Measurements from ENCODE around the gene IFT88.

Gene IFT88

DNA sequence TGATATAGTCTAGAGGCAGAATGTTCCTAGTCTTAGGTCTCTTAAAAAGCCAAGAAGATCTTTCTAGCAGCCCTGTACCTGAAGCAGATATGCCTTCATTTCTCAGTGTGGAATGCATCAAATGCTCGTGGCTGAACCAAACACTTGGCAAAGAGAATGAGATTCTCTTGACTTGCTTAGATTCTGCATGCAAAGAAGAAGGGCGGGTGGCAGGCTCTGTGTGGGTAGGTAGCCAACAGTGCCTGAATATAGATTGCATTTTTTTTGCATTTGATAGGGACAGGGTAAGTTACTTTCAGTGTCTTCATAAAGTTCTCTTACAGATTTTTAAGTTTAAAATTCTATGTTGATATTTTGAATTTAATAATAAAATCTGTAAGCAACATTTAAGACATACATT, 27.3 kb downstream of the IFT88 start:
- H3K27ac Mint-ChIP-seq, result peak overlapping the region; percentile 64
- DNase-seq, result no peak
- TF ChIP-seq CTCF (IDR thresholded peaks at IDR 0.05), result no peak
- no peaks in the 10 kb centered on the region for H3K4me1 Mint-ChIP-seq
- H3K27me3 Mint-ChIP-seq (ENCODE audit: low read depth, poor library complexity), result no peaks in the 10 kb centered on the region
- H3K36me3 Mint-ChIP-seq (ENCODE audit: low read depth), result peaks cover 40% of the 10 kb centered on the region
- no peak overlapping the region for H3K4me3 Mint-ChIP-seq
- H3K9me3 Mint-ChIP-seq, result no peaks in the 10 kb centered on the region

GRCh38 chr13:20607015-20607414, 40.1 kb downstream of the IFT88 start:
- H3K27me3 Mint-ChIP-seq (ENCODE audit: low read depth, poor library complexity), result no peaks in the 10 kb centered on the region
- peaks cover 41% of the 10 kb centered on the region for H3K36me3 Mint-ChIP-seq (ENCODE audit: low read depth)
- no peaks in the 10 kb centered on the region for H3K9me3 Mint-ChIP-seq
- no peak for DNase-seq
- H3K4me3 Mint-ChIP-seq, result no peak overlapping the region
- H3K27ac Mint-ChIP-seq, result no peak overlapping the region
- TF ChIP-seq CTCF (IDR thresholded peaks at IDR 0.05), result no peak
- no peaks in the 10 kb centered on the region for H3K4me1 Mint-ChIP-seq

DNA sequence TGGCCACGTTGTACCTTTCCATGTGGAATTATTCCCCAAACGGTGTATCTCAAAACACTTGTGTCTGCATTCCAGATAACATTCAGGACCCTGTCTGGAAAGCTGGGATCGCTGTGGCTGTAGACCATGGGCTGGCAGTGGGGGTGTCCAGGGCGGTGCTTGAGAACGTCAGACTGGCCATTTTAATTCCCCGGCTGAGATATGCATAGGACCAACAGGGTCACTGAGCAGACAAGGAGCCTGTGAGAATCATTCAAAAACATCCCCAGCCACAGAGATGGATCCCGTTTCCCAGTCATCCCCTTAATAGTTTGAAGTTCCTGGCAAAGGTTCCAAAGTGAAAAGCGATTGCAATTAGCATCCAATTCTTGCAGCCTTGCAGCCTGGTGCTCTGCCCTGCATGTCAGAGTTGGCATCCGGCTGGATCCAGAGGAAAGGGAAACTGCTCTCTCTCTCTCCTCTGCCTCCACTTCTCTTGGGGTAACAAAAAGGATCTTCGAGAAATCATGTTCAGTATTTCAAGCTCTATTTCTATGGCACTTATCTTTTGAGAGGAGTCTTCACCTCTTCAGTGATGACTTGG, 41.6 kb downstream of the IFT88 start:
- no peak for DNase-seq
- no peak for TF ChIP-seq CTCF (IDR thresholded peaks at IDR 0.05)
- H3K9me3 Mint-ChIP-seq, result no peaks in the 10 kb centered on the region
- H3K27ac Mint-ChIP-seq, result peak overlapping the region; percentile 48
- H3K4me3 Mint-ChIP-seq, result no peak overlapping the region
- no peaks in the 10 kb centered on the region for H3K27me3 Mint-ChIP-seq (ENCODE audit: low read depth, poor library complexity)
- H3K36me3 Mint-ChIP-seq (ENCODE audit: low read depth), result peaks cover 40% of the 10 kb centered on the region
- no peaks in the 10 kb centered on the region for H3K4me1 Mint-ChIP-seq

GRCh38 chr13:20609145-20609544, 42.2 kb downstream of the IFT88 start:
- no peak overlapping the region for H3K4me3 Mint-ChIP-seq
- no peak overlapping the region for H3K27ac Mint-ChIP-seq
- H3K36me3 Mint-ChIP-seq (ENCODE audit: low read depth), result peaks cover 40% of the 10 kb centered on the region
- no peak for DNase-seq
- no peaks in the 10 kb centered on the region for H3K4me1 Mint-ChIP-seq
- H3K27me3 Mint-ChIP-seq (ENCODE audit: low read depth, poor library complexity), result no peaks in the 10 kb centered on the region
- no peaks in the 10 kb centered on the region for H3K9me3 Mint-ChIP-seq
- TF ChIP-seq CTCF (IDR thresholded peaks at IDR 0.05), result no peak

DNA sequence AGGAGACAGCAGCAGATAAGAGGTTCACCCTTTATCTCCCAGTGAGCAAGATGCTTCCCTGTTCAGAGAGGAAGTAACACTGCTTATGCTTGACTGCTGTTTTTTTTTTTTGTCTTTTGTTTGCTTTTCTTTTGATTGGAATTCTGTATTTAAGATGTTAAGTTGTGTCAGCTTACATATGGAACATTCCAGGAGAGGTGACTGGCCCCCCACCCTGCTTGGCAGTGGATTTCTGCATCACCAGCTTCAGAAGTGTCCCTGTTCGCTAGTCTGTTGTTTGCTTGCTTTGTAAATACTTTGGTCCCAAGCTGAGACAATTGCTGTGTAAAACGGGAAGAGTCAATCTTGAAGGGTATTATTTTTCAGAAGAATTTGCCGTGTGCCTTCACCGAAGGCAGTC, 43.0 kb downstream of the IFT88 start:
- peaks cover 40% of the 10 kb centered on the region for H3K36me3 Mint-ChIP-seq (ENCODE audit: low read depth)
- no peak overlapping the region for H3K27ac Mint-ChIP-seq
- H3K4me3 Mint-ChIP-seq, result no peak overlapping the region
- no peaks in the 10 kb centered on the region for H3K27me3 Mint-ChIP-seq (ENCODE audit: low read depth, poor library complexity)
- no peaks in the 10 kb centered on the region for H3K4me1 Mint-ChIP-seq
- no peak for DNase-seq
- H3K9me3 Mint-ChIP-seq, result no peaks in the 10 kb centered on the region
- TF ChIP-seq CTCF (IDR thresholded peaks at IDR 0.05), result no peak

DNA sequence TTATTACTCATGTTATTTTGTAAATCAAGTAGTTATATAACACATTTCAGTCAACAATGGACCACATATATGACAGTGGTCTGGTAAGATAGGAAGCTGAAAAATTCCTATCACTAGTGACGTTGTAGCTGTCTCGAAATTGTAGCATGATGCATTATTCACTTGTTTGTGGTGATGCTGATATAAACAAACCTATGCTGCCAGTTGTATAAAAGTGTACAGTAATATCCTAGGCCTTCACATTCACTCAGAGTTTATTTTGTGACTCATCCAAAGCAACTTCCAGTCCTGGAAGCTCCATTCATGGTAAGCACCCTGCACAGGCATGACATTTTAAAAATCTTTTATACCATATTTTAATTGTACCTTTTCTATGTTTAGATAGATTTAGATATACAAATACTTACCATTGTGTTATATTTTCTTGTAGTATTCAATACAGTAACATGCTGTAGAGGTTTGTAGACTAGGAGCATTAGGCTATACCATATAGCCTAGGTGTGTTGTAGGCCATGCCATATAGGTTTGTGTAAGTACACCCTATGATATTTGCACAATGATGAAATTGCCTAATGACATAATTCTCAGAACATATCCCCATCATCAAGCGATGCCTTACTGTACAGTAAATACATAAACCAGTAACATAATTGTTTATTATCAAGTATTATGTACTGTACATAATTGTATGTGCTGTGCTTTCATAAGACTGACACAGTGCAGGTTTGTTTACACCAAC, 49.3 kb downstream of the IFT88 start:
- Mint-ChIP-seq H3K4me3 (no peak overlapping the region), H3K9me3 (peaks cover 3% of the 10 kb centered on the region), H3K27me3 (ENCODE audit: low read depth, poor library complexity) (peaks cover 2% of the 10 kb centered on the region), H3K4me1 (no peaks in the 10 kb centered on the region), H3K36me3 (ENCODE audit: low read depth) (peaks cover 18% of the 10 kb centered on the region), H3K27ac (no peak overlapping the region)
- no peak for TF ChIP-seq CTCF (IDR thresholded peaks at IDR 0.05)
- DNase-seq, result no peak
